Upper lobe of right lung (tissue), 1 donor: Measurements from ENCODE around the gene ZSWIM6. TPM values are rescaled to one million over a fixed set of nuclear protein-coding genes. Genes with fewer than 3 reads are reported as not detected.

Experiments used
- ATAC-seq: fragments of 200-7000 bp; cut with Tn5 transposase; one replicate; pipeline ENCODE4 v1.9.1; 2020; ENCODE audit warnings: mild to moderate bottlenecking, moderate library complexity
- DNase-seq: peaks from one replicate; pipeline ENCODE4 v3.0.0-alpha.2; 2020
- H3K27ac ChIP-seq: fragments of 200-600 bp; one replicate; pipeline ENCODE4 v1.8.0; 2022
- H3K27me3 ChIP-seq: fragments of 200-600 bp; one replicate; pipeline ENCODE4 v1.8.0; 2022; ENCODE audit warnings: mild to moderate bottlenecking
- H3K36me3 ChIP-seq: fragments of 200-600 bp; one replicate; pipeline ENCODE4 v1.8.0; 2022
- H3K4me1 ChIP-seq: fragments of 200-600 bp; one replicate; pipeline ENCODE4 v1.8.0; 2022
- H3K4me3 ChIP-seq: fragments of 200-600 bp; one replicate; pipeline ENCODE4 v1.8.0; 2022; ENCODE audit warnings: mild to moderate bottlenecking
- H3K9me3 ChIP-seq: fragments of 200-600 bp; one replicate; pipeline ENCODE4 v1.8.0; 2022
- intact Hi-C: fragments of 100-400 bp; cut with DNase I; formaldehyde crosslinking; loops from one replicate; pipeline ENCODE4 v1.11.0; 2022
- total RNA-seq: library from RNA; stranded (reverse); fragmentation: NEBNext Ultra II Directional; extraction: Animal tissue kit (Norgen Biotek cat#: 25700); gene quantifications from one replicate; pipeline ENCODE4 v1.2.1, GENCODE V29; 2021
- TF ChIP-seq, protein P1 (sequence below): fragments of 200-600 bp; IDR thresholded peaks from one replicate; pipeline ENCODE4 v1.8.0; 2022; ENCODE audit warnings: antibody characterized with exemption
- donor health status: DM: no; HTN: yes; CAD: no; lungs with severe emphysema.

Gene ZSWIM6
- total RNA-seq, 1 donor from 2014 or later = 15.7 TPM

DNA sequence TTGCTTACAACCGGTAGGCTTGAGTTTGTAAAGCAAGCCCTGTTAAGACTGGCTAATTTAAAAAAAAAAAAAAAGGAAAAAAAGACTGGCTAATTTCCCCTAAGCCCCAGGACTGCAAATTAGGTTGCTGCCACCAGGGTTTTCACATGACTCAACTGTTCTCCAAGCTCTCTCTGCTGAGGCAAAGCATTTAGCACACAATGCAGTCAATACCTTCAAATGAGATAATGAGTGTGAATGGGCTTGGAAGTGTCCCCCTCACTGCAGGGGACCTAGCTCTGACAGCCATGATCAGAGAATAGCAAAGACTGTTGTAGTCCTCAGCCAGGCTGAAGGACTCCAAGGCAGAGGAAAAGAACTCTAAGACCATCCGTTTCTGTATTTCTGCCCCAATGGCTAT is 42.8 kb upstream of the ZSWIM6 start:
- DNase-seq (no peak), ATAC-seq (no peak)
- Histone ChIP-seq H3K27me3 (no peaks in the 10 kb centered on the region), H3K4me3 (no peak overlapping the region), H3K9me3 (no peaks in the 10 kb centered on the region), H3K36me3 (no peaks in the 10 kb centered on the region), H3K27ac (no peak overlapping the region), H3K4me1 (peaks cover 7% of the 10 kb centered on the region)
- intact Hi-C loops = no loop called here
- TF ChIP-seq, protein P1, sequence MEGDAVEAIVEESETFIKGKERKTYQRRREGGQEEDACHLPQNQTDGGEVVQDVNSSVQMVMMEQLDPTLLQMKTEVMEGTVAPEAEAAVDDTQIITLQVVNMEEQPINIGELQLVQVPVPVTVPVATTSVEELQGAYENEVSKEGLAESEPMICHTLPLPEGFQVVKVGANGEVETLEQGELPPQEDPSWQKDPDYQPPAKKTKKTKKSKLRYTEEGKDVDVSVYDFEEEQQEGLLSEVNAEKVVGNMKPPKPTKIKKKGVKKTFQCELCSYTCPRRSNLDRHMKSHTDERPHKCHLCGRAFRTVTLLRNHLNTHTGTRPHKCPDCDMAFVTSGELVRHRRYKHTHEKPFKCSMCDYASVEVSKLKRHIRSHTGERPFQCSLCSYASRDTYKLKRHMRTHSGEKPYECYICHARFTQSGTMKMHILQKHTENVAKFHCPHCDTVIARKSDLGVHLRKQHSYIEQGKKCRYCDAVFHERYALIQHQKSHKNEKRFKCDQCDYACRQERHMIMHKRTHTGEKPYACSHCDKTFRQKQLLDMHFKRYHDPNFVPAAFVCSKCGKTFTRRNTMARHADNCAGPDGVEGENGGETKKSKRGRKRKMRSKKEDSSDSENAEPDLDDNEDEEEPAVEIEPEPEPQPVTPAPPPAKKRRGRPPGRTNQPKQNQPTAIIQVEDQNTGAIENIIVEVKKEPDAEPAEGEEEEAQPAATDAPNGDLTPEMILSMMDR = no peak

- intact Hi-C loops = no loop called here
- Histone ChIP-seq H3K27ac (peak overlapping the region; percentile 1), H3K36me3 (no peaks in the 10 kb centered on the region), H3K9me3 (no peaks in the 10 kb centered on the region), H3K4me1 (peaks cover 7% of the 10 kb centered on the region), H3K4me3 (no peak overlapping the region), H3K27me3 (no peaks in the 10 kb centered on the region)
- TF ChIP-seq, protein P1 = no peak
- ATAC-seq (no peak), DNase-seq (no peak)
Measured at GRCh38 chr5:61289669-61290306, 42.3 kb upstream of the ZSWIM6 start.

GRCh38 chr5:61290791-61291210 is 41.3 kb upstream of the ZSWIM6 start:
- no peaks in the 10 kb centered on the region for H3K27me3 ChIP-seq
- H3K9me3 ChIP-seq = no peaks in the 10 kb centered on the region
- intact Hi-C loops = no loop called here
- H3K36me3 ChIP-seq = no peaks in the 10 kb centered on the region
- peak overlapping the region; percentile 1 for H3K27ac ChIP-seq
- peaks cover 7% of the 10 kb centered on the region for H3K4me1 ChIP-seq
- TF ChIP-seq, protein P1 = no peak
- no peak for DNase-seq
- peak; percentile 69 for ATAC-seq
- no peak overlapping the region for H3K4me3 ChIP-seq

GRCh38 chr5:61292062-61292657 is 39.9 kb upstream of the ZSWIM6 start:
- no peak for DNase-seq
- intact Hi-C loops = no loop called here
- H3K36me3 ChIP-seq = no peaks in the 10 kb centered on the region
- TF ChIP-seq, protein P1 = no peak
- no peak overlapping the region for H3K4me3 ChIP-seq
- no peaks in the 10 kb centered on the region for H3K9me3 ChIP-seq
- H3K27me3 ChIP-seq = no peaks in the 10 kb centered on the region
- no peak for ATAC-seq
- no peak overlapping the region for H3K27ac ChIP-seq
- H3K4me1 ChIP-seq = peaks cover 7% of the 10 kb centered on the region

GRCh38 chr5:61293071-61293470 is 39.0 kb upstream of the ZSWIM6 start:
- Histone ChIP-seq H3K27ac (no peak overlapping the region), H3K4me3 (no peak overlapping the region), H3K27me3 (no peaks in the 10 kb centered on the region), H3K36me3 (no peaks in the 10 kb centered on the region), H3K4me1 (peaks cover 7% of the 10 kb centered on the region), H3K9me3 (no peaks in the 10 kb centered on the region)
- peak; percentile 24 for ATAC-seq
- no peak for DNase-seq
- intact Hi-C loops = no loop called here
- TF ChIP-seq, protein P1 = no peak
